Activated CD8-positive, alpha-beta T cell treated with anti-CD3 and anti-CD28 coated beads, Interleukin-2, amount 10 ng/mL, durations not matched to agents 7 days and 5 days (primary cell): Measurements from ENCODE around the gene TBC1D12. TPM values are rescaled to one million over a fixed set of nuclear protein-coding genes. Genes with fewer than 3 reads are reported as not detected.

Experiments used
- ATAC-seq: fragments of 150-1000 bp; cut with Tn5 transposase; one replicate; pipeline ENCODE4 v1.10.0; 2021; ENCODE audit warnings: moderate library complexity
- CTCF ChIA-PET: fragments of 350-600 bp; sonication (Branson Sonifier 250); formaldehyde crosslinking; loops from one replicate; lab custom pipeline; 2021; ENCODE audit warnings: antibody characterized with exemption; lab: Charles Lee
- POLR2A ChIA-PET: fragments of 350-600 bp; sonication (Branson Sonifier 250); formaldehyde crosslinking; loops from one replicate; lab custom pipeline; 2021; ENCODE audit warnings: antibody characterized with exemption; lab: Charles Lee
- DNase-seq: peaks from one replicate; pipeline ENCODE4 v3.0.0-alpha.2; 2020
- H3K27ac Mint-ChIP-seq: one replicate; pipeline ENCODE4 v1.8.0; 2021; ENCODE audit warnings: mild to moderate bottlenecking, mixed read lengths
- H3K27me3 Mint-ChIP-seq: one replicate; pipeline ENCODE4 v1.8.0; 2021; ENCODE audit warnings: low read depth, mixed read lengths
- H3K36me3 Mint-ChIP-seq: one replicate; pipeline ENCODE4 v1.8.0; 2021; ENCODE audit warnings: low read depth, mixed read lengths
- H3K4me1 Mint-ChIP-seq: one replicate; pipeline ENCODE4 v1.8.0; 2021; ENCODE audit warnings: low read depth, mixed read lengths
- H3K4me3 Mint-ChIP-seq: one replicate; pipeline ENCODE4 v1.8.0; 2021; ENCODE audit warnings: mild to moderate bottlenecking, mixed read lengths
- H3K9me3 Mint-ChIP-seq: one replicate; pipeline ENCODE4 v1.8.0; 2022; ENCODE audit warnings: mixed read lengths; ENCODE audit not compliant: insufficient read depth
- total RNA-seq, 2 experiments: library from RNA; stranded (reverse); gene quantifications; one replicate each; pipeline ENCODE4 v1.2.3, GENCODE V29; 2021

TBC1D12 gene
- total RNA-seq, 2 experiments from 2014 or later = 0.05 TPM; not detected in 1

GRCh38 chr10:94428766-94429707, 26.7 kb downstream of the TBC1D12 start:
- Mint-ChIP-seq H3K4me1 (no peaks in the 10 kb centered on the region), H3K9me3 (no peaks in the 10 kb centered on the region), H3K36me3 (no peaks in the 10 kb centered on the region), H3K4me3 (no peak overlapping the region), H3K27me3 (peaks cover 9% of the 10 kb centered on the region), H3K27ac (no peak overlapping the region)
- ChIA-PET CTCF (no interaction called here), POLR2A (no interaction called here)
- DNase-seq (no peak), ATAC-seq (no peak)

- ATAC-seq = no peak
- Mint-ChIP-seq H3K27ac (no peak overlapping the region), H3K9me3 (no peaks in the 10 kb centered on the region), H3K36me3 (no peaks in the 10 kb centered on the region), H3K27me3 (peaks cover 9% of the 10 kb centered on the region), H3K4me3 (no peak overlapping the region), H3K4me1 (no peaks in the 10 kb centered on the region)
- POLR2A ChIA-PET = no interaction called here
- no peak for DNase-seq
- CTCF ChIA-PET = no interaction called here
Measured at GRCh38 chr10:94430701-94431100, 28.4 kb downstream of the TBC1D12 start.

- ChIA-PET POLR2A (no interaction called here), CTCF (no interaction called here)
- DNase-seq = no peak
- no peak for ATAC-seq
- Mint-ChIP-seq H3K27ac (no peak overlapping the region), H3K9me3 (no peaks in the 10 kb centered on the region), H3K4me3 (no peak overlapping the region), H3K27me3 (peaks cover 7% of the 10 kb centered on the region), H3K36me3 (no peaks in the 10 kb centered on the region), H3K4me1 (no peaks in the 10 kb centered on the region)
Measured at GRCh38 chr10:94432443-94432842, 30.1 kb downstream of the TBC1D12 start.

GRCh38 chr10:94439275-94439861, 37.0 kb downstream of the TBC1D12 start:
- Mint-ChIP-seq H3K4me3 (no peak overlapping the region), H3K9me3 (no peaks in the 10 kb centered on the region), H3K36me3 (no peaks in the 10 kb centered on the region), H3K4me1 (no peaks in the 10 kb centered on the region), H3K27ac (no peak overlapping the region), H3K27me3 (peaks cover 7% of the 10 kb centered on the region)
- DNase-seq (no peak), ATAC-seq (no peak)
- ChIA-PET CTCF (interaction anchor here (1.5 kb wide), 1 partner anchor 119 kb away, joined by 4 read pairs; no protein-coding TSS in a partner anchor), POLR2A (no interaction called here)

- H3K9me3 Mint-ChIP-seq = no peaks in the 10 kb centered on the region
- ChIA-PET CTCF (no interaction called here), POLR2A (no interaction called here)
- DNase-seq = no peak
- H3K4me1 Mint-ChIP-seq = no peaks in the 10 kb centered on the region
- peaks cover 7% of the 10 kb centered on the region for H3K27me3 Mint-ChIP-seq
- H3K36me3 Mint-ChIP-seq = no peaks in the 10 kb centered on the region
- no peak overlapping the region for H3K27ac Mint-ChIP-seq
- H3K4me3 Mint-ChIP-seq = no peak overlapping the region
- no peak for ATAC-seq
Measured at GRCh38 chr10:94440096-94440495, 37.8 kb downstream of the TBC1D12 start.

GRCh38 chr10:94443047-94443446, 40.7 kb downstream of the TBC1D12 start:
- Mint-ChIP-seq H3K27ac (no peak overlapping the region), H3K27me3 (peaks cover 7% of the 10 kb centered on the region), H3K4me1 (no peaks in the 10 kb centered on the region), H3K36me3 (no peaks in the 10 kb centered on the region), H3K4me3 (no peak overlapping the region), H3K9me3 (no peaks in the 10 kb centered on the region)
- ChIA-PET POLR2A (no interaction called here), CTCF (interaction anchor here (0.8 to 1.8 kb wide), 2 partner anchors 122 to 169 kb away, joined by 3 to 5 read pairs; no protein-coding TSS in a partner anchor)
- ATAC-seq (no peak), DNase-seq (no peak)

GRCh38 chr10:94443549-94443948, 41.2 kb downstream of the TBC1D12 start:
- ATAC-seq (no peak), DNase-seq (no peak)
- Mint-ChIP-seq H3K27me3 (peaks cover 7% of the 10 kb centered on the region), H3K9me3 (no peaks in the 10 kb centered on the region), H3K36me3 (no peaks in the 10 kb centered on the region), H3K4me3 (no peak overlapping the region), H3K4me1 (no peaks in the 10 kb centered on the region), H3K27ac (no peak overlapping the region)
- POLR2A ChIA-PET = no interaction called here
- CTCF ChIA-PET = interaction anchor here (0.6 to 1.9 kb wide), 25 partner anchors 8 to 527 kb away, joined by 3 to 11 read pairs (median 3); no protein-coding TSS in a partner anchor

- no peak overlapping the region for H3K4me3 Mint-ChIP-seq
- ChIA-PET CTCF (no interaction called here), POLR2A (no interaction called here)
- H3K27me3 Mint-ChIP-seq = peaks cover 12% of the 10 kb centered on the region
- no peaks in the 10 kb centered on the region for H3K4me1 Mint-ChIP-seq
- H3K9me3 Mint-ChIP-seq = no peaks in the 10 kb centered on the region
- H3K36me3 Mint-ChIP-seq = no peaks in the 10 kb centered on the region
- DNase-seq (no peak), ATAC-seq (no peak)
- H3K27ac Mint-ChIP-seq = no peak overlapping the region
Measured at GRCh38 chr10:94450782-94451181, 48.4 kb downstream of the TBC1D12 start.

- Mint-ChIP-seq H3K27ac (no peak overlapping the region), H3K9me3 (no peaks in the 10 kb centered on the region), H3K36me3 (no peaks in the 10 kb centered on the region), H3K4me1 (no peaks in the 10 kb centered on the region), H3K27me3 (peaks cover 12% of the 10 kb centered on the region), H3K4me3 (no peak overlapping the region)
- DNase-seq = no peak
- CTCF ChIA-PET = no interaction called here
- ATAC-seq = no peak
- POLR2A ChIA-PET = no interaction called here
Measured at GRCh38 chr10:94451883-94452519, 49.7 kb downstream of the TBC1D12 start.

- Mint-ChIP-seq H3K9me3 (no peaks in the 10 kb centered on the region), H3K27ac (no peak overlapping the region), H3K27me3 (peaks cover 10% of the 10 kb centered on the region), H3K4me3 (no peak overlapping the region), H3K36me3 (no peaks in the 10 kb centered on the region), H3K4me1 (no peaks in the 10 kb centered on the region)
- ChIA-PET POLR2A (no interaction called here), CTCF (no interaction called here)
- DNase-seq = no peak
- ATAC-seq = no peak
Measured at GRCh38 chr10:94456942-94457341, 54.6 kb downstream of the TBC1D12 start.

- no peak overlapping the region for H3K27ac Mint-ChIP-seq
- H3K9me3 Mint-ChIP-seq = no peaks in the 10 kb centered on the region
- no peak overlapping the region for H3K4me3 Mint-ChIP-seq
- POLR2A ChIA-PET = interaction anchor here (0.5 kb wide), 1 partner anchor 9 kb away, joined by 3 read pairs; no protein-coding TSS in a partner anchor
- H3K36me3 Mint-ChIP-seq = no peaks in the 10 kb centered on the region
- no peak for ATAC-seq
- DNase-seq = no peak
- CTCF ChIA-PET = no interaction called here
- H3K27me3 Mint-ChIP-seq = peaks cover 4% of the 10 kb centered on the region
- H3K4me1 Mint-ChIP-seq = no peaks in the 10 kb centered on the region
Measured at GRCh38 chr10:94459385-94459784, 57.0 kb downstream of the TBC1D12 start.

- POLR2A ChIA-PET = no interaction called here
- H3K9me3 Mint-ChIP-seq = no peaks in the 10 kb centered on the region
- ATAC-seq (no peak), DNase-seq (no peak)
- H3K36me3 Mint-ChIP-seq = no peaks in the 10 kb centered on the region
- H3K4me1 Mint-ChIP-seq = no peaks in the 10 kb centered on the region
- H3K27ac Mint-ChIP-seq = no peak overlapping the region
- H3K4me3 Mint-ChIP-seq = no peak overlapping the region
- H3K27me3 Mint-ChIP-seq = peaks cover 6% of the 10 kb centered on the region
- CTCF ChIA-PET = interaction anchor here (0.9 kb wide), 1 partner anchor 17 kb away, joined by 3 read pairs; no protein-coding TSS in a partner anchor
Measured at GRCh38 chr10:94461503-94461902, 59.2 kb downstream of the TBC1D12 start.
